MCF 10A (cell line): ENCODE measurements around the gene SMIM34. TPM values are rescaled to one million over a fixed set of nuclear protein-coding genes. Genes with fewer than 3 reads are reported as not detected.
A peak's percentile ranks its signal among the peaks of the same experiment; 100 is the strongest.
"Not testable (repeated sequence)": the region's sequence is repeated elsewhere in the genome, so short reads cannot be mapped to it uniquely, and the experiment has no call there.

ENCODE experiments used
- BruUV-seq: library from RNA; stranded (reverse); fragments of 400-500 nt; replicated peaks from 2 replicates; lab custom pipeline; 2021; lab: Mats Ljungman, UMichigan
- CTCF ChIA-PET: fragments of 300-600 bp; sonication (Branson Sonifier 250); formaldehyde crosslinking; extraction: SDS; loops from one replicate; lab custom pipeline; 2021; ENCODE audit warnings: antibody characterized with exemption, inconsistent platforms; lab: Yijun Ruan, JAX
- POLR2A ChIA-PET: fragments of 300-600, 350-650 bp; sonication (Branson Sonifier 250); formaldehyde crosslinking; extraction: SDS; loops from one replicate; lab custom pipeline; 2020; ENCODE audit warnings: antibody characterized with exemption, inconsistent platforms; lab: Yijun Ruan, JAX
- DNase-seq: peaks from one replicate; pipeline ENCODE4 v3.0.0-alpha.2; 2018; ENCODE audit not compliant: unreplicated experiment
- H3K27ac Mint-ChIP-seq: one replicate; pipeline ENCODE4 v1.8.0; 2022; ENCODE audit warnings: mild to moderate bottlenecking, low read depth, mixed read lengths; ENCODE audit not compliant: unreplicated experiment
- H3K27me3 Mint-ChIP-seq: one replicate; pipeline ENCODE4 v1.8.0; 2022; ENCODE audit warnings: mixed read lengths; ENCODE audit not compliant: insufficient read depth, unreplicated experiment
- H3K36me3 Mint-ChIP-seq: one replicate; pipeline ENCODE4 v1.8.0; 2022; ENCODE audit warnings: mild to moderate bottlenecking, moderate library complexity, mixed read lengths; ENCODE audit not compliant: insufficient read depth, unreplicated experiment
- H3K4me1 Mint-ChIP-seq: one replicate; pipeline ENCODE4 v1.8.0; 2022; ENCODE audit warnings: mixed read lengths; ENCODE audit not compliant: insufficient read depth, unreplicated experiment
- H3K4me3 Mint-ChIP-seq: one replicate; pipeline ENCODE4 v1.8.0; 2022; ENCODE audit warnings: mild to moderate bottlenecking, moderate library complexity, mixed read lengths; ENCODE audit not compliant: unreplicated experiment
- H3K9me3 Mint-ChIP-seq: one replicate; pipeline ENCODE4 v1.8.0; 2022; ENCODE audit warnings: mixed read lengths; ENCODE audit not compliant: unreplicated experiment
- intact Hi-C: fragments of 100-400 bp; cut with micrococcal nuclease; formaldehyde crosslinking; loops from 2 replicates; pipeline ENCODE4 v1.14.1; 2022
- total RNA-seq: library from RNA; stranded (reverse); gene quantifications from 2 replicates; pipeline ENCODE4 v1.2.3, GENCODE V29; 2022
- TF ChIP-seq, protein P1 (sequence below): fragments of 200-600 bp; IDR thresholded peaks from one replicate; pipeline ENCODE4 v1.8.0; 2022; ENCODE audit warnings: antibody characterized with exemption, mild to moderate bottlenecking; ENCODE audit not compliant: unreplicated experiment

Gene SMIM34
- total RNA-seq, 1 experiment from 2014 or later, result not detected

- H3K4me3 Mint-ChIP-seq, intact Hi-C loops, CTCF ChIA-PET, H3K4me1 Mint-ChIP-seq, DNase-seq, POLR2A ChIA-PET, H3K27me3 Mint-ChIP-seq, H3K9me3 Mint-ChIP-seq, H3K36me3 Mint-ChIP-seq, H3K27ac Mint-ChIP-seq, BruUV-seq: not testable (repeated sequence)
Measured at GRCh38 chr21:34383724-34384415, 39.9 kb downstream of the SMIM34 start.

GRCh38 chr21:34383138-34383537, 40.6 kb downstream of the SMIM34 start:
- BruUV-seq, DNase-seq, H3K27me3 Mint-ChIP-seq, H3K4me3 Mint-ChIP-seq, H3K9me3 Mint-ChIP-seq, H3K27ac Mint-ChIP-seq, H3K36me3 Mint-ChIP-seq, intact Hi-C loops, CTCF ChIA-PET, H3K4me1 Mint-ChIP-seq, POLR2A ChIA-PET: not testable (repeated sequence)

DNA sequence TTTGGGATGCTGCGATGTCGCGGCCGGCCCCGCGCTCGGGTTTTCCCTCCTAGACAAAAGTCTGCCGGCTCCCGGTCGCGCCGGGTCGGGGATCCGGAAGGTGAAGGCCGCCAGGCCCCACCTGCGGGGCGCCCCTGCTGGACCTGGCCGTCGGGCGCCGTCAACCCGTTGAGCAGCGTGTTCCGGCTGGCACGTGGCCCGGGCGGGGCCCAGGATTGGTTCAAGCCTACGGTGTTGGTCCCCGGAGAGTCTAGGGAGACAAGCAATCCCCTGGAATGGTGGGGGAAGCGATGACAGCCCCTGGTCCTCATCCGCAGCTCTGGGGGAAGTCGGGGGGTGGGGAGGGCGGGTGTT, 48.2 kb downstream of the SMIM34 start:
- H3K4me1 Mint-ChIP-seq, H3K36me3 Mint-ChIP-seq, H3K4me3 Mint-ChIP-seq, DNase-seq, H3K9me3 Mint-ChIP-seq, intact Hi-C loops, CTCF ChIA-PET, H3K27ac Mint-ChIP-seq, H3K27me3 Mint-ChIP-seq, POLR2A ChIA-PET: not testable (repeated sequence)
- BruUV-seq, result TSS peak; percentile 64

- H3K36me3 Mint-ChIP-seq, H3K4me1 Mint-ChIP-seq, POLR2A ChIA-PET, H3K27me3 Mint-ChIP-seq, H3K4me3 Mint-ChIP-seq, DNase-seq, intact Hi-C loops, H3K9me3 Mint-ChIP-seq, H3K27ac Mint-ChIP-seq, CTCF ChIA-PET: not testable (repeated sequence)
- TSS peak; percentile 45 for BruUV-seq
Measured at GRCh38 chr21:34374940-34375618, 48.7 kb downstream of the SMIM34 start, which contains the start of gene SMIM11. TSS of gene SMIM11 (plus strand) at chr21:34375507. CDS start at chr21:34379505, 3,998 bp downstream.

DNA sequence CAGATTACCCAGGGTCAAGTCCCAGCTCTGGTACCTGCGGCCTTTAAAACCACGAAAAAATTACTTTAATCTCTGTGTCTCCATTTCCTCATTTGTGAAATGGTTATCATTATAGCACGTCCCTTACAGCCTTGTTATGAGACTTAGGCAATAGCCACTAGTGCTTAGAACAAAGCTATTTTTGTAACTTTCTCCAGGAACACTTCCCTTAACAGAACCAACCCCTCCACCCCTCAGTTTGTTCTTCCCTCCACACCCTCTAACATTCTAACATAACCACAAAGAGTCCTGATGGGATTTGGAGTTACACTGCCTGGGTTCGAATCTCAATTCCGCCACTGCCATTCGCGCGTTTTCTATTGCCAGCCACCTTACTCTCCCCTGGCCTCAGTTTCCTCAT, 49.3 kb downstream of the SMIM34 start:
- not testable (repeated sequence) for H3K27me3 Mint-ChIP-seq

DNA sequence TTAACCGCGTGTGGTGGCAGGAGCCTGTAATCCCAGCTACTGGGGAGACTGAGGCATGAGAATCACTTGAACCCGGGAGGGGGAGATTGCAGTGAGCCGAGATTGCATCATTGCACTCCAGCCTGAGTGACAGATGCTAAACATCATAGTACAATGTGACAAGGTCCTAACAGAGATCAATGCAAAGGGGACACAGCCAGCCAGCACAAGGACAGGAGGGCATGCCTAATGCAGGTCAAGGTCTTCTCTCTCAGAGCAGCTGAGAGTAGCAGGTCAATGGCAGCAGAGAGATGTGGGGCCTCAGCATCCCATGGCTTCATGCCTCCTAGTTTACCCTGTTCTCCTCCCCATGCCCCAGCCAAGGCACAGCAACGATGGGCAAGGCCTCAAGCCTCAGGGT, 51.4 kb downstream of the SMIM34 start:
- TF ChIP-seq, protein P1, sequence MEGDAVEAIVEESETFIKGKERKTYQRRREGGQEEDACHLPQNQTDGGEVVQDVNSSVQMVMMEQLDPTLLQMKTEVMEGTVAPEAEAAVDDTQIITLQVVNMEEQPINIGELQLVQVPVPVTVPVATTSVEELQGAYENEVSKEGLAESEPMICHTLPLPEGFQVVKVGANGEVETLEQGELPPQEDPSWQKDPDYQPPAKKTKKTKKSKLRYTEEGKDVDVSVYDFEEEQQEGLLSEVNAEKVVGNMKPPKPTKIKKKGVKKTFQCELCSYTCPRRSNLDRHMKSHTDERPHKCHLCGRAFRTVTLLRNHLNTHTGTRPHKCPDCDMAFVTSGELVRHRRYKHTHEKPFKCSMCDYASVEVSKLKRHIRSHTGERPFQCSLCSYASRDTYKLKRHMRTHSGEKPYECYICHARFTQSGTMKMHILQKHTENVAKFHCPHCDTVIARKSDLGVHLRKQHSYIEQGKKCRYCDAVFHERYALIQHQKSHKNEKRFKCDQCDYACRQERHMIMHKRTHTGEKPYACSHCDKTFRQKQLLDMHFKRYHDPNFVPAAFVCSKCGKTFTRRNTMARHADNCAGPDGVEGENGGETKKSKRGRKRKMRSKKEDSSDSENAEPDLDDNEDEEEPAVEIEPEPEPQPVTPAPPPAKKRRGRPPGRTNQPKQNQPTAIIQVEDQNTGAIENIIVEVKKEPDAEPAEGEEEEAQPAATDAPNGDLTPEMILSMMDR, result no peak
- intact Hi-C loops, result no loop called here
- CTCF ChIA-PET, result interaction anchor here (3.2 kb wide), 1 partner anchor 10 kb away, joined by 12 read pairs; the partner anchor contains the start of gene KCNE2
- Mint-ChIP-seq H3K4me1 (no peaks in the 10 kb centered on the region), H3K4me3 (no peak overlapping the region), H3K9me3 (no peaks in the 10 kb centered on the region), H3K27me3 (no peaks in the 10 kb centered on the region), H3K27ac (no peak overlapping the region), H3K36me3 (no peaks in the 10 kb centered on the region)
- no TSS peak for BruUV-seq
- POLR2A ChIA-PET, result no interaction called here
- DNase-seq, result no peak

More for the DNA sequence above, 49.3 kb downstream of the SMIM34 start:
- H3K4me1 Mint-ChIP-seq, H3K36me3 Mint-ChIP-seq, DNase-seq, CTCF ChIA-PET, intact Hi-C loops, BruUV-seq, H3K9me3 Mint-ChIP-seq, H3K4me3 Mint-ChIP-seq, H3K27ac Mint-ChIP-seq, POLR2A ChIA-PET: not testable (repeated sequence)
